HT-29 (cell line): ENCODE results near the gene NTRK3. TPM values are rescaled to one million over a fixed set of nuclear protein-coding genes. Genes with fewer than 3 reads are reported as not detected.
"Not testable (repeated sequence)": the region's sequence is repeated elsewhere in the genome, so short reads cannot be mapped to it uniquely, and the experiment has no call there.

Experiments
- DNase-seq: peaks from one replicate; pipeline ENCODE4 v3.0.0-alpha.2; 2015; ENCODE audit warnings: low spot score
- total RNA-seq: library from RNA; depleted of rRNA; stranded (reverse); fragments of >200 nt; shearing (Covaris generic); gene quantifications from 2 replicates; pipeline ENCODE4 v1.2.3, GENCODE V29; 2014

The NTRK3 gene
- total RNA-seq, 1 experiment from 2014 or later, result not detected

- no peak for DNase-seq
These were observed 355.5 kb downstream of the NTRK3 start for GRCh38 chr15:87901008-87901407.

GRCh38 chr15:87896936-87897335, 359.6 kb downstream of the NTRK3 start:
- DNase-seq, result no peak

- no peak for DNase-seq
These were observed 369.4 kb downstream of the NTRK3 start for GRCh38 chr15:87887177-87887576.

- DNase-seq, result no peak
These were observed 375.5 kb downstream of the NTRK3 start for GRCh38 chr15:87881026-87881425.

- no peak for DNase-seq
These were observed 378.6 kb downstream of the NTRK3 start for GRCh38 chr15:87877822-87878542.

GRCh38 chr15:87877114-87877810, 379.3 kb downstream of the NTRK3 start:
- DNase-seq, result no peak

- no peak for DNase-seq
These were observed 381.4 kb downstream of the NTRK3 start for GRCh38 chr15:87874896-87875711.

- DNase-seq, result no peak
These were observed 383.0 kb downstream of the NTRK3 start for GRCh38 chr15:87873516-87873915.

GRCh38 chr15:87871731-87872320, 384.7 kb downstream of the NTRK3 start:
- DNase-seq, result no peak

- no peak for DNase-seq
These were observed 385.3 kb downstream of the NTRK3 start for GRCh38 chr15:87871258-87871681.

- no peak for DNase-seq
These were observed 389.6 kb downstream of the NTRK3 start for GRCh38 chr15:87866961-87867360.

GRCh38 chr15:87863152-87863551, 393.4 kb downstream of the NTRK3 start:
- DNase-seq, result no peak

GRCh38 chr15:87860743-87861142, 395.8 kb downstream of the NTRK3 start:
- no peak for DNase-seq

- DNase-seq, result no peak
These were observed 397.9 kb downstream of the NTRK3 start for GRCh38 chr15:87858651-87859050.

GRCh38 chr15:87851497-87851896, 405.0 kb downstream of the NTRK3 start:
- no peak for DNase-seq

GRCh38 chr15:87850916-87851315, 405.6 kb downstream of the NTRK3 start:
- no peak for DNase-seq

- DNase-seq, result no peak
These were observed 407.4 kb downstream of the NTRK3 start for GRCh38 chr15:87849181-87849580.

GRCh38 chr15:87848012-87848411, 408.5 kb downstream of the NTRK3 start:
- DNase-seq, result no peak

- DNase-seq, result no peak
These were observed 409.8 kb downstream of the NTRK3 start for GRCh38 chr15:87846746-87847145.

- DNase-seq, result no peak
These were observed 413.2 kb downstream of the NTRK3 start for GRCh38 chr15:87843312-87843711.

GRCh38 chr15:87841426-87841998, 415.0 kb downstream of the NTRK3 start:
- no peak for DNase-seq

- DNase-seq, result not testable (repeated sequence)
These were observed 420.7 kb downstream of the NTRK3 start for GRCh38 chr15:87835830-87836229.
